IMR-90 (cell line): ENCODE measurements around the gene C22orf31. TPM values are rescaled to one million over a fixed set of nuclear protein-coding genes. Genes with fewer than 3 reads are reported as not detected.

Experiments used
- ATAC-seq: fragments of 200-7000 bp; cut with Tn5 transposase; 2 replicates; pipeline ENCODE4 v1.9.1; 2020; ENCODE audit warnings: low read depth, mild to moderate bottlenecking, moderate library complexity
- BruUV-seq: library from RNA; stranded (reverse); fragments of 400-500 nt; replicated peaks from 2 replicates; lab custom pipeline; 2021; lab: Mats Ljungman, UMichigan
- CTCF ChIA-PET: fragments of 300-600 bp; formaldehyde crosslinking; extraction: SDS; loops from one replicate; lab custom pipeline; 2021; ENCODE audit warnings: antibody characterized with exemption; lab: Yijun Ruan, JAX
- POLR2A ChIA-PET: fragments of 300-600 bp; sonication (Branson Sonifier 250); formaldehyde crosslinking; loops from one replicate; lab custom pipeline; 2022; ENCODE audit warnings: antibody characterized with exemption; ENCODE audit not compliant: unreplicated experiment; lab: Charles Lee
- DNase-seq: peaks from one replicate; pipeline ENCODE4 v3.0.0; 2013
- H2AFZ ChIP-seq: replicated peaks from 2 replicates; pipeline ENCODE3; 2013; ENCODE audit warnings: low read length, mild to moderate bottlenecking; ENCODE audit not compliant: poor library complexity
- H2AK5ac ChIP-seq: 2 replicates; pipeline ENCODE4 v1.6.1; 2013; ENCODE audit warnings: low read depth, low read length, inconsistent platforms
- H2AK9ac ChIP-seq: replicated peaks from 2 replicates; pipeline ENCODE3; 2013; ENCODE audit warnings: mild to moderate bottlenecking, low read depth, low read length, moderate library complexity; ENCODE audit not compliant: poor library complexity
- H2BK120ac ChIP-seq: 2 replicates; pipeline ENCODE4 v1.6.1; 2013; ENCODE audit warnings: low read depth, low read length, inconsistent platforms
- H2BK15ac ChIP-seq: 3 replicates; pipeline ENCODE4 v1.6.1; 2013; ENCODE audit warnings: low read depth, low read length, inconsistent platforms
- H2BK20ac ChIP-seq: 2 replicates; pipeline ENCODE4 v1.6.1; 2013; ENCODE audit warnings: low read depth, mild to moderate bottlenecking, inconsistent platforms, low read length, moderate library complexity
- H2BK5ac ChIP-seq: 2 replicates; pipeline ENCODE4 v1.6.1; 2013; ENCODE audit warnings: mild to moderate bottlenecking, low read depth, low read length, inconsistent platforms; ENCODE audit not compliant: poor library complexity, severe bottlenecking
- H3K14ac ChIP-seq: replicated peaks from 2 replicates; pipeline ENCODE4 v1.6.1; 2013; ENCODE audit warnings: low read depth, low read length, inconsistent platforms
- H3K18ac ChIP-seq: 2 replicates; pipeline ENCODE4 v1.6.1; 2013; ENCODE audit warnings: low read depth, low read length, control low read depth
- H3K23ac ChIP-seq: 2 replicates; pipeline ENCODE4 v1.6.1; 2013; ENCODE audit warnings: low read depth, low read length, inconsistent platforms
- H3K27ac ChIP-seq: 2 replicates; pipeline ENCODE4 v1.5.1; 2013; ENCODE audit warnings: mild to moderate bottlenecking, control low read depth, low read length; ENCODE audit not compliant: insufficient read depth
- H3K27me3 ChIP-seq: 2 replicates; pipeline ENCODE4 v1.6.1; 2013; ENCODE audit warnings: low read length; ENCODE audit not compliant: control insufficient read depth, insufficient read depth
- H3K36me3 ChIP-seq: 2 replicates; pipeline ENCODE4 v1.6.1; 2013; ENCODE audit warnings: low read length, mixed read lengths; ENCODE audit not compliant: control insufficient read depth, insufficient read depth
- H3K4ac ChIP-seq: 2 replicates; pipeline ENCODE4 v1.6.1; 2013; ENCODE audit warnings: low read depth, low read length, inconsistent platforms
- H3K4me1 ChIP-seq: 2 replicates; pipeline ENCODE4 v1.6.1; 2013; ENCODE audit warnings: low read length, mixed read lengths; ENCODE audit not compliant: control insufficient read depth, insufficient read depth
- H3K4me2 ChIP-seq: 2 replicates; pipeline ENCODE4 v1.6.1; 2013; ENCODE audit warnings: low read depth, mild to moderate bottlenecking, control low read depth, low read length, moderate library complexity
- H3K4me3 ChIP-seq: 2 replicates; pipeline ENCODE4 v1.5.1; 2013; ENCODE audit warnings: low read depth, mild to moderate bottlenecking, control low read depth, low read length, moderate library complexity; ENCODE audit not compliant: insufficient read depth
- H3K56ac ChIP-seq: 2 replicates; pipeline ENCODE4 v1.6.1; 2013; ENCODE audit warnings: low read length, inconsistent platforms; ENCODE audit not compliant: insufficient read depth; ENCODE audit errors: extremely low read depth
- H3K79me1 ChIP-seq, 2 experiments: 2 replicates each; pipeline ENCODE4 v1.6.1; 2013; ENCODE audit warnings: low read length in 2 of 2, inconsistent platforms in 1 of 2, low read depth in 1 of 2
- H3K9ac ChIP-seq: 2 replicates; pipeline ENCODE4 v1.6.1; 2013; ENCODE audit warnings: low read depth, low read length, control low read depth
- H3K9me1 ChIP-seq: 2 replicates; pipeline ENCODE4 v1.6.1; 2013; ENCODE audit warnings: low read length, inconsistent platforms; ENCODE audit not compliant: insufficient read depth
- H3K9me3 ChIP-seq: 2 replicates; pipeline ENCODE4 v1.6.1; 2013; ENCODE audit warnings: low read length; ENCODE audit not compliant: control insufficient read depth, insufficient read depth
- H4K20me1 ChIP-seq: 2 replicates; pipeline ENCODE4 v1.6.1; 2013; ENCODE audit warnings: low read length, inconsistent platforms; ENCODE audit not compliant: insufficient read depth
- H4K5ac ChIP-seq: 2 replicates; pipeline ENCODE4 v1.6.1; 2013; ENCODE audit warnings: mild to moderate bottlenecking, low read depth, low read length, control low read depth
- H4K8ac ChIP-seq, 2 experiments: 2 replicates each; pipeline ENCODE4 v1.6.1; 2013; ENCODE audit warnings: low read depth in 2 of 2, low read length in 2 of 2, control low read depth in 1 of 2, inconsistent platforms in 1 of 2
- H4K91ac ChIP-seq: 2 replicates; pipeline ENCODE4 v1.6.1; 2013; ENCODE audit warnings: low read depth, low read length, inconsistent platforms; ENCODE audit not compliant: insufficient read depth
- BHLHE40 ChIP-seq: fragments of 150-350 bp; IDR thresholded peaks from 2 replicates; pipeline ENCODE4 v1.6.1; 2016; ENCODE audit warnings: mild to moderate bottlenecking, low read depth, low read length
- WGBS, 2 experiments: methylation state at CpG; one replicate each; pipeline versions ENCODE4 v1.1.5 to v1.1.7; 2013; ENCODE audit warnings: missing lambda C conversion rate in 2 of 2; ENCODE audit not compliant: insufficient read length in 1 of 2; ENCODE audit errors: extremely low coverage in 2 of 2; 5-methylcytosine and 5-hydroxymethylcytosine counted together
- dilution Hi-C: fragments of 300-500 bp; cut with HindIII; formaldehyde crosslinking; loops from one replicate; pipeline ENCODE4 v1.14.3; 2018; ENCODE audit warnings: low sequenced_read_pairs; ENCODE audit not compliant: unreplicated experiment
- in situ Hi-C: fragments of 300-500 bp; cut with MboI; formaldehyde crosslinking; loops from 3 replicates; pipeline ENCODE4 v1.14.3; 2019; ENCODE audit warnings: low sequenced_read_pairs, inconsistent platforms, mixed read lengths
- intact Hi-C: fragments of 100-400 bp; cut with micrococcal nuclease; formaldehyde crosslinking; loops from 2 replicates; pipeline ENCODE4 v1.10.0; 2022
- polyA plus RNA-seq, 3 experiments: library from polyadenylated mRNA; depleted of rRNA; stranded (reverse); fragments of >200 nt; gene quantifications; 2 replicates each; pipeline ENCODE4 v1.2.3, GENCODE V29; 2012; ENCODE audit warnings: low replicate concordance in 1 of 3
- total RNA-seq: library from RNA; depleted of rRNA; stranded (reverse); fragments of >200 nt; gene quantifications from 2 replicates; pipeline ENCODE4 v1.2.3, GENCODE V29; 2012
- TF ChIP-seq, protein P1 (sequence below): fragments of 150-350 bp; IDR thresholded peaks from 2 replicates; pipeline ENCODE4 v1.6.1; 2016; ENCODE audit warnings: low read depth, mild to moderate bottlenecking, low read length, moderate library complexity, borderline replicate concordance

Gene C22orf31
- total and polyA plus RNA-seq, 2 of the 4 experiments (the other 2 are of a cell fraction): not detected

DNA sequence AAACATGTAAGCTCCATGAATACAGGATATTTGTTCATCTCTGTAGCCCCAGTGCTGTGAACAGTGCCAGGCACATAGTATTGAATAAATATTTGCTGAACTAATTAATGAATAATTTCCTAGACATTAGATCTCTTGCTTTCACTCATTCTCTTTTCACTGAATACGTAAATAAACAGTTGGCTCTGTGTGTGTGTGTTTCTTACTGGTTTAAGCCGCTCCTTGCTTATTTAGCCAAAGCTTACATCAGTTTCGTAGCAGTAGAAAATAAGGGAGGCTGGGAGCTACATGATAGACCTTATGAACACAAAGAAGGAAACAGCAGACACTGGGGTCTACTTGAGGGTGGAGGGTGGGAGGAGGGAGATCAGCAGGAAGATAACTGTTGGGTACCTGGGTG, 28.4 kb upstream of the C22orf31 start:
- Histone ChIP-seq H3K27me3 (no peaks in the 10 kb centered on the region), H3K9me3 (no peaks in the 10 kb centered on the region), H3K4ac (no peak overlapping the region), H2AK5ac (no peak overlapping the region), H2BK15ac (no peak overlapping the region), H3K56ac (no peak overlapping the region), H4K20me1 (no peaks in the 10 kb centered on the region), H3K4me1 (peaks cover 14% of the 10 kb centered on the region), H2BK120ac (no peak overlapping the region), H4K91ac (no peak overlapping the region), H2AK9ac (no peak overlapping the region), H3K36me3 (peaks cover 2% of the 10 kb centered on the region; the same call in 1 of the 2 replicates), H3K79me1 (no peaks in the 10 kb centered on the region; a peak in 1 of 4 replicates), H3K9me1 (peaks cover 6% of the 10 kb centered on the region; the same call in 1 of the 2 replicates), H3K18ac (no peak overlapping the region), H3K23ac (no peak overlapping the region), H3K4me2 (no peak overlapping the region; the same call in 1 of the 2 replicates), H3K4me3 (no peak overlapping the region), H4K8ac (no peak overlapping the region), H3K14ac (no peak overlapping the region), H2AFZ (no peak overlapping the region), H2BK20ac (no peak overlapping the region), H3K27ac (no peak overlapping the region), H3K9ac (no peak overlapping the region), H2BK5ac (no peak overlapping the region), H4K5ac (no peak overlapping the region)
- DNase-seq (no peak), ATAC-seq (no peak)
- TF ChIP-seq, protein P1, sequence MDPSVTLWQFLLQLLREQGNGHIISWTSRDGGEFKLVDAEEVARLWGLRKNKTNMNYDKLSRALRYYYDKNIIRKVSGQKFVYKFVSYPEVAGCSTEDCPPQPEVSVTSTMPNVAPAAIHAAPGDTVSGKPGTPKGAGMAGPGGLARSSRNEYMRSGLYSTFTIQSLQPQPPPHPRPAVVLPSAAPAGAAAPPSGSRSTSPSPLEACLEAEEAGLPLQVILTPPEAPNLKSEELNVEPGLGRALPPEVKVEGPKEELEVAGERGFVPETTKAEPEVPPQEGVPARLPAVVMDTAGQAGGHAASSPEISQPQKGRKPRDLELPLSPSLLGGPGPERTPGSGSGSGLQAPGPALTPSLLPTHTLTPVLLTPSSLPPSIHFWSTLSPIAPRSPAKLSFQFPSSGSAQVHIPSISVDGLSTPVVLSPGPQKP: no peak
- no peak for TF ChIP-seq BHLHE40
- 60% methylated on average over 1 of the region's 3 CpGs; no CpG with 5 or more reads in 1 of the 2 experiments for WGBS, 2 experiments
- no TSS peak for BruUV-seq
- dilution Hi-C loops (no loop called here), intact Hi-C loops (no loop called here), in situ Hi-C loops (no loop called here)
- ChIA-PET CTCF (interaction anchor here (0.6 kb wide), 1 partner anchor 12 kb away, joined by 6 read pairs; no protein-coding TSS in a partner anchor), POLR2A (no interaction called here)
